SU-DHL-6 (cell line): ENCODE data around the gene CACNA2D1.

Experiments
- H2AFZ ChIP-seq: fragments of 200-600 bp; sonication (generic); 2 replicates; pipeline ENCODE4 v1.6.1; 2014; ENCODE audit warnings: low read depth, mild to moderate bottlenecking, moderate library complexity, mixed read lengths, antibody characterized with exemption, low read length; ENCODE audit not compliant: severe bottlenecking
- H3F3A ChIP-seq: fragments of 200-600 bp; shearing (Covaris generic); 2 replicates; pipeline ENCODE4 v1.6.0; 2016; ENCODE audit warnings: antibody characterized with exemption, mild to moderate bottlenecking; ENCODE audit not compliant: insufficient read depth
- H3K27ac ChIP-seq: fragments of 200-600 bp; sonication (generic); 2 replicates; pipeline ENCODE4 v1.5.1; 2016; ENCODE audit warnings: low read depth, mild to moderate bottlenecking, low read length, moderate library complexity, mixed read lengths
- H3K27me3 ChIP-seq: fragments of 200-600 bp; sonication (generic), shearing (Covaris generic); 2 replicates; pipeline ENCODE4 v1.6.0; 2014; ENCODE audit warnings: mild to moderate bottlenecking, low read length
- H3K36me3 ChIP-seq: fragments of 200-600 bp; sonication (generic); 2 replicates; pipeline ENCODE4 v1.6.1; 2014; ENCODE audit warnings: mild to moderate bottlenecking, low read length, mixed read lengths
- H3K4me2 ChIP-seq: fragments of 300-600, 200-600 bp; shearing (Covaris generic), sonication (generic); 2 replicates; pipeline ENCODE4 v1.6.0; 2014; ENCODE audit warnings: low read length, low read depth, mild to moderate bottlenecking; ENCODE audit not compliant: poor library complexity, severe bottlenecking
- H3K4me3 ChIP-seq: fragments of 200-600 bp; sonication (generic); 2 replicates; pipeline ENCODE4 v1.5.1; 2014; ENCODE audit warnings: antibody characterized with exemption, low read length, mild to moderate bottlenecking, mixed read lengths; ENCODE audit not compliant: insufficient read depth, poor library complexity, severe bottlenecking
- H3K79me2 ChIP-seq: fragments of 200-600 bp; sonication (generic); 2 replicates; pipeline ENCODE4 v1.6.1; 2014; ENCODE audit warnings: mild to moderate bottlenecking, low read length, moderate library complexity; ENCODE audit not compliant: insufficient read depth
- H3K9ac ChIP-seq: fragments of 200-600 bp; sonication (generic); 2 replicates; pipeline ENCODE4 v1.7.0; 2014; ENCODE audit warnings: mild to moderate bottlenecking, low read length
- H3K9me2 ChIP-seq: fragments of 200-600 bp; sonication (generic); replicated peaks from 2 replicates; pipeline ENCODE4 v1.6.1; 2014; ENCODE audit warnings: low read length; ENCODE audit not compliant: insufficient read depth
- H3K9me3 ChIP-seq: fragments of 200-600 bp; sonication (generic); 2 replicates; pipeline ENCODE4 v1.6.1; 2014; ENCODE audit warnings: low read length, mixed read lengths; ENCODE audit not compliant: insufficient read depth
- H4K20me1 ChIP-seq: fragments of 200-600 bp; sonication (generic); 2 replicates; pipeline ENCODE4 v1.6.1; 2014; ENCODE audit warnings: low read depth, mild to moderate bottlenecking, antibody characterized with exemption, low read length, moderate library complexity, mixed read lengths
- EZH2phosphoT487 ChIP-seq: fragments of 200-600 bp; sonication (generic), shearing (Covaris generic); conservative IDR thresholded peaks from 2 replicates; pipeline ENCODE4 v1.6.1; 2018; ENCODE audit warnings: mild to moderate bottlenecking, antibody characterized with exemption, low read length, moderate library complexity, mixed read lengths
- TF ChIP-seq, protein P1 (sequence below): fragments of 200-600 bp; sonication (generic); IDR thresholded peaks from one replicate; pipeline ENCODE4 v1.5.1; 2017; ENCODE audit warnings: antibody characterized with exemption, mild to moderate bottlenecking, low read length, moderate library complexity; ENCODE audit not compliant: insufficient read depth, poor library complexity, severe bottlenecking

Gene CACNA2D1

DNA sequence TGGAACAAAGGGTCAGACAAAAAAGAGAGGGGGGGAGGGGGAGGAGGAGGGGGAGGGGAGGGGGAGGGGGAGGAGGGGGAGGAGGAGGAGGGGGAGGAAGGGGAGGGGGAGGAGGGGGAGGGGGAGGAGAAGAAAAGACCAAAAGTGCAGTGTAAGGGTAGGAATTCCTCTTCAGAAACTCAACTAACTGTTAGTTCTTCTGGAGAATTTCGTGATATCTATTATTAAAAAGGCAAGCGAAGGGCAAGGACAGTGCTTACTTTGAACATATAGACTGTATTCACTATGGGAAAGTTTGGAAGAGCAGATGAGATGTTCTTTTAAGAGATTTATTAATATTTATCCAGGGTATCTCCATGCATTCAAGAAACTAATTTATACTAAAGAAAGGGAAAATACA, 258.1 kb downstream of the CACNA2D1 start:
- no peaks in the 10 kb centered on the region for H3K36me3 ChIP-seq
- no peaks in the 10 kb centered on the region for H3K9me2 ChIP-seq
- no peak overlapping the region for H3K27ac ChIP-seq
- no peak overlapping the region for H3K4me3 ChIP-seq
- no peak overlapping the region for H3K9ac ChIP-seq
- H4K20me1 ChIP-seq: no peaks in the 10 kb centered on the region
- H3F3A ChIP-seq: no peaks in the 10 kb centered on the region
- no peak overlapping the region for H2AFZ ChIP-seq
- no peak overlapping the region for H3K4me2 ChIP-seq
- H3K9me3 ChIP-seq: no peaks in the 10 kb centered on the region
- TF ChIP-seq, protein P1, sequence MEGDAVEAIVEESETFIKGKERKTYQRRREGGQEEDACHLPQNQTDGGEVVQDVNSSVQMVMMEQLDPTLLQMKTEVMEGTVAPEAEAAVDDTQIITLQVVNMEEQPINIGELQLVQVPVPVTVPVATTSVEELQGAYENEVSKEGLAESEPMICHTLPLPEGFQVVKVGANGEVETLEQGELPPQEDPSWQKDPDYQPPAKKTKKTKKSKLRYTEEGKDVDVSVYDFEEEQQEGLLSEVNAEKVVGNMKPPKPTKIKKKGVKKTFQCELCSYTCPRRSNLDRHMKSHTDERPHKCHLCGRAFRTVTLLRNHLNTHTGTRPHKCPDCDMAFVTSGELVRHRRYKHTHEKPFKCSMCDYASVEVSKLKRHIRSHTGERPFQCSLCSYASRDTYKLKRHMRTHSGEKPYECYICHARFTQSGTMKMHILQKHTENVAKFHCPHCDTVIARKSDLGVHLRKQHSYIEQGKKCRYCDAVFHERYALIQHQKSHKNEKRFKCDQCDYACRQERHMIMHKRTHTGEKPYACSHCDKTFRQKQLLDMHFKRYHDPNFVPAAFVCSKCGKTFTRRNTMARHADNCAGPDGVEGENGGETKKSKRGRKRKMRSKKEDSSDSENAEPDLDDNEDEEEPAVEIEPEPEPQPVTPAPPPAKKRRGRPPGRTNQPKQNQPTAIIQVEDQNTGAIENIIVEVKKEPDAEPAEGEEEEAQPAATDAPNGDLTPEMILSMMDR: no peak
- H3K27me3 ChIP-seq: no peaks in the 10 kb centered on the region
- no peaks in the 10 kb centered on the region for H3K79me2 ChIP-seq

DNA sequence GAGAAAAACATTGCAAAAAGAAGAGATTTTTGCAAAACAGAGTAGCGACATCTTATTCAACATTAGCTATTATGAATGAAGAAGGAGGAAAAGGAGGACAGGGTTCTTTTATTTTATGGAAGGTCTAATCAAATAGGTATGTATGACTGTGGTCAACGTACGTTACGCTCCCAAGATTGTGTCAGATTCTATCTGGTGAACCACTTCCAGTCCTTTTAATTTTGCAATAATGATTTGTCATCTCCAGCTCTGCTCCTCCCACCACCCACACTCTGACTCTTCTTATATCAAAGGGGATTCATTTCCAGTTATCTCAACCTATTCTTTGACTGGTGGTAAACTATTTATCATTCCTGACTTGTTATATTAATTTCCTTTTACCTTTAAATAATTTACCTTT, 259.9 kb downstream of the CACNA2D1 start:
- TF ChIP-seq, protein P1: no peak
- Histone ChIP-seq H3F3A (no peaks in the 10 kb centered on the region), H3K36me3 (no peaks in the 10 kb centered on the region), H3K4me3 (no peak overlapping the region), H3K9ac (no peak overlapping the region), H3K9me2 (no peaks in the 10 kb centered on the region), H3K27me3 (no peaks in the 10 kb centered on the region), H3K9me3 (no peaks in the 10 kb centered on the region), H4K20me1 (no peaks in the 10 kb centered on the region), H2AFZ (no peak overlapping the region), H3K4me2 (no peak overlapping the region), H3K27ac (no peak overlapping the region), H3K79me2 (no peaks in the 10 kb centered on the region)

DNA sequence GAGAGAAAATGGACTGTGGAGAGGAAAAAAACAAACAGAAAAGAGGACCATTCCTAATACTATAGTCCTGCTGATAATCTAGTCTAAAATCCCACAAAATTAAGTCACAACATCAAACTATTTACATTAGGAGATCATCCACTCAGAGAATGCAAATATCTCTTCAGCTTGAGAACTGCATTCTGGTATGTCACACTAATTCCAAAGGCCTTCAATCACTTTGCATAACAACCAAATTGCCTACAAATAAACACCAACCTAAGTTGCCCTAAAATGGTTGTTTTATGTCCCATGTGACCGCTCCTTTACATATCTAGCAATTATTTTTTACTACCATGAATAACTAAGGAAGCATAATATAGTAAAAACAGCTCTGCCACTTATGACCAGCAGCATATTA, 264.3 kb downstream of the CACNA2D1 start:
- Histone ChIP-seq H2AFZ (no peak overlapping the region), H3K27ac (no peak overlapping the region), H3K4me2 (no peak overlapping the region), H3K9me3 (no peaks in the 10 kb centered on the region), H3K9ac (no peak overlapping the region), H3K9me2 (no peaks in the 10 kb centered on the region), H3K79me2 (no peaks in the 10 kb centered on the region), H3K4me3 (no peak overlapping the region), H3K36me3 (no peaks in the 10 kb centered on the region), H3F3A (no peaks in the 10 kb centered on the region), H3K27me3 (no peaks in the 10 kb centered on the region), H4K20me1 (no peaks in the 10 kb centered on the region)
- TF ChIP-seq, protein P1: no peak
- TF ChIP-seq EZH2phosphoT487: no peak

DNA sequence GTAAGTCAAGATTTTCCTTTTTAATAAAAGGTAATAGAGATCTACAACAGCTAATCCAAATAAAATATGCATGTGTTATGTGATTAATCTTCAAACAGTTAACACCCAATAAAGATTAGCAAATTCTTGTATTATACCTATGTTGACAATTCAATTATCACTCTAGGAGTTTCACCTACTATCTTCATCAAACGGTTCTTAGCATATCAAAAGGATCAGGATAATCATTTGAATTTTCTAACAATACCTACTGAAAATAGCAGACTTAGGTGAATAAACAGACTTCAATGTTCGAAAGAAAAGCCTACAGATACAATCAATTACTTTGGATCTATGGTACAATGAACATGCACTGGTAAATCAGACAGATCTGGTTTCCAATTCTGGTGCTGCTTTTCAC, 268.3 kb downstream of the CACNA2D1 start:
- Histone ChIP-seq H2AFZ (no peak overlapping the region), H3K27me3 (no peaks in the 10 kb centered on the region), H3F3A (no peaks in the 10 kb centered on the region), H4K20me1 (no peaks in the 10 kb centered on the region), H3K9me3 (no peaks in the 10 kb centered on the region), H3K4me2 (no peak overlapping the region), H3K36me3 (no peaks in the 10 kb centered on the region), H3K79me2 (no peaks in the 10 kb centered on the region), H3K27ac (no peak overlapping the region), H3K4me3 (no peak overlapping the region), H3K9me2 (no peaks in the 10 kb centered on the region), H3K9ac (no peak overlapping the region)
- TF ChIP-seq, protein P1: no peak
- TF ChIP-seq EZH2phosphoT487: no peak
